Natural killer cell treated with Interleukin-12 subunit alpha and Interleukin-12 subunit beta and Interleukin-15 and Interleukin-18, amount 100 ng/mL, for 72 hours (primary cell): ENCODE results near the gene CALML5. TPM values are rescaled to one million over a fixed set of nuclear protein-coding genes. Genes with fewer than 3 reads are reported as not detected.

ENCODE experiments used
- ATAC-seq, 2 donors: fragments of 150-1000 bp; cut with Tn5 transposase in 1 of 2; sonication (Bioruptor Pico), chemical (Tn5 transposase) in 1 of 2; 2 replicates each; pipeline ENCODE4 v1.10.0; 2021
- DNase-seq: peaks from one replicate; pipeline ENCODE4 v3.0.0; 2022; ENCODE audit warnings: low spot score
- H3K27ac Mint-ChIP-seq, 2 donors: 1 replicate in 1 of 2; 2 replicates in 1 of 2; pipeline ENCODE4 v1.8.0; 2022; ENCODE audit warnings: mixed read lengths in 2 of 2, mild to moderate bottlenecking in 1 of 2, moderate library complexity in 1 of 2
- H3K27me3 Mint-ChIP-seq, 2 donors: 1 replicate in 1 of 2; 2 replicates in 1 of 2; pipeline ENCODE4 v1.8.0; 2022; ENCODE audit warnings: mixed read lengths in 2 of 2
- H3K36me3 Mint-ChIP-seq: one replicate; pipeline ENCODE4 v1.8.0; 2022; ENCODE audit warnings: mixed read lengths
- H3K4me1 Mint-ChIP-seq, 2 donors: 1 replicate in 1 of 2; 2 replicates in 1 of 2; pipeline ENCODE4 v1.8.0; 2022; ENCODE audit warnings: low read depth in 2 of 2, mixed read lengths in 2 of 2, mild to moderate bottlenecking in 1 of 2
- H3K4me3 Mint-ChIP-seq: one replicate; pipeline ENCODE4 v1.8.0; 2022; ENCODE audit warnings: mixed read lengths
- H3K9me3 Mint-ChIP-seq: 2 replicates; pipeline ENCODE4 v1.8.0; 2022; ENCODE audit warnings: mixed read lengths
- total RNA-seq, 2 donors: library from RNA; stranded (reverse); gene quantifications; one replicate each; pipeline ENCODE4 v1.2.3, GENCODE V29; 2022

The CALML5 gene
- total RNA-seq, 2 donors from 2014 or later, result not detected

- DNase-seq (no peak), ATAC-seq (no peak)
- Mint-ChIP-seq H3K4me1 (no peaks in the 10 kb centered on the region), H3K9me3 (no peaks in the 10 kb centered on the region), H3K36me3 (no peaks in the 10 kb centered on the region), H3K27ac (no peak overlapping the region), H3K4me3 (no peak overlapping the region), H3K27me3 (peaks cover 10 to 27% of the 10 kb centered on the region in 2 donors)
These were observed 16.8 kb upstream of the CALML5 start for GRCh38 chr10:5515948-5516761.

GRCh38 chr10:5514226-5514850 lies 15.0 kb upstream of the CALML5 start:
- H3K9me3 Mint-ChIP-seq, result no peaks in the 10 kb centered on the region
- H3K4me1 Mint-ChIP-seq, result no peaks in the 10 kb centered on the region
- no peak for DNase-seq
- H3K4me3 Mint-ChIP-seq, result no peak overlapping the region
- no peak for ATAC-seq
- peaks cover 10 to 27% of the 10 kb centered on the region in 2 donors for H3K27me3 Mint-ChIP-seq
- H3K27ac Mint-ChIP-seq, result no peak overlapping the region
- no peaks in the 10 kb centered on the region for H3K36me3 Mint-ChIP-seq

- Mint-ChIP-seq H3K27ac (no peak overlapping the region), H3K36me3 (no peaks in the 10 kb centered on the region), H3K9me3 (no peaks in the 10 kb centered on the region), H3K4me1 (no peaks in the 10 kb centered on the region), H3K4me3 (no peak overlapping the region), H3K27me3 (peaks cover 10 to 34% of the 10 kb centered on the region in 2 donors)
- ATAC-seq (no peak), DNase-seq (no peak)
These were observed 13.7 kb upstream of the CALML5 start for GRCh38 chr10:5512881-5513612.

GRCh38 chr10:5512331-5512730 lies 13.0 kb upstream of the CALML5 start:
- Mint-ChIP-seq H3K36me3 (no peaks in the 10 kb centered on the region), H3K27me3 (peaks cover 10 to 34% of the 10 kb centered on the region in 2 donors), H3K27ac (peak overlapping the region in 1 of 2 donors; percentile 23), H3K4me3 (no peak overlapping the region), H3K9me3 (no peaks in the 10 kb centered on the region), H3K4me1 (no peaks in the 10 kb centered on the region)
- DNase-seq (no peak), ATAC-seq (no peak)

GRCh38 chr10:5511885-5512280 lies 12.5 kb upstream of the CALML5 start:
- H3K9me3 Mint-ChIP-seq, result no peaks in the 10 kb centered on the region
- peak overlapping the region in 1 of 2 donors; percentile 23 for H3K27ac Mint-ChIP-seq
- DNase-seq, result no peak
- no peaks in the 10 kb centered on the region for H3K4me1 Mint-ChIP-seq
- no peak for ATAC-seq
- peaks cover 10 to 31% of the 10 kb centered on the region in 2 donors for H3K27me3 Mint-ChIP-seq
- H3K36me3 Mint-ChIP-seq, result no peaks in the 10 kb centered on the region
- no peak overlapping the region for H3K4me3 Mint-ChIP-seq

GRCh38 chr10:5511231-5511884 lies 12.0 kb upstream of the CALML5 start:
- H3K9me3 Mint-ChIP-seq, result no peaks in the 10 kb centered on the region
- no peak for ATAC-seq
- H3K4me1 Mint-ChIP-seq, result no peaks in the 10 kb centered on the region

GRCh38 chr10:5510281-5511072 lies 11.1 kb upstream of the CALML5 start:
- ATAC-seq, result no peak
- no peak for DNase-seq
- H3K9me3 Mint-ChIP-seq, result no peaks in the 10 kb centered on the region
- H3K27ac Mint-ChIP-seq, result no peak overlapping the region
- H3K27me3 Mint-ChIP-seq, result peaks cover 10 to 23% of the 10 kb centered on the region in 2 donors
- H3K36me3 Mint-ChIP-seq, result no peaks in the 10 kb centered on the region
- H3K4me1 Mint-ChIP-seq, result no peaks in the 10 kb centered on the region
- no peak overlapping the region for H3K4me3 Mint-ChIP-seq

More at GRCh38 chr10:5511231-5511884, 12.0 kb upstream of the CALML5 start:
- DNase-seq, result no peak
- Mint-ChIP-seq H3K36me3 (no peaks in the 10 kb centered on the region), H3K4me3 (no peak overlapping the region), H3K27ac (no peak overlapping the region), H3K27me3 (peaks cover 10 to 26% of the 10 kb centered on the region in 2 donors)

- DNase-seq (no peak), ATAC-seq (no peak)
These were observed 10.3 kb upstream of the CALML5 start for GRCh38 chr10:5509691-5510090.

GRCh38 chr10:5509236-5509635 lies 9.9 kb upstream of the CALML5 start:
- Mint-ChIP-seq H3K36me3 (no peaks in the 10 kb centered on the region), H3K9me3 (no peaks in the 10 kb centered on the region)
- no peak for ATAC-seq

More at GRCh38 chr10:5509691-5510090, 10.3 kb upstream of the CALML5 start:
- peaks cover 12 to 25% of the 10 kb centered on the region in 2 donors for H3K27me3 Mint-ChIP-seq
- H3K9me3 Mint-ChIP-seq, result no peaks in the 10 kb centered on the region
- no peak overlapping the region for H3K27ac Mint-ChIP-seq
- H3K4me1 Mint-ChIP-seq, result no peaks in the 10 kb centered on the region
- no peak overlapping the region for H3K4me3 Mint-ChIP-seq
- H3K36me3 Mint-ChIP-seq, result no peaks in the 10 kb centered on the region

GRCh38 chr10:5508786-5509185 lies 9.4 kb upstream of the CALML5 start:
- H3K27ac Mint-ChIP-seq, result no peak overlapping the region
- DNase-seq (no peak), ATAC-seq (no peak)
- H3K9me3 Mint-ChIP-seq, result no peaks in the 10 kb centered on the region
- no peaks in the 10 kb centered on the region for H3K36me3 Mint-ChIP-seq
- H3K27me3 Mint-ChIP-seq, result peaks cover 12 to 25% of the 10 kb centered on the region in 2 donors
- no peaks in the 10 kb centered on the region for H3K4me1 Mint-ChIP-seq
- no peak overlapping the region for H3K4me3 Mint-ChIP-seq

More at GRCh38 chr10:5509236-5509635, 9.9 kb upstream of the CALML5 start:
- Mint-ChIP-seq H3K27ac (no peak overlapping the region), H3K4me3 (no peak overlapping the region), H3K4me1 (no peaks in the 10 kb centered on the region), H3K27me3 (peaks cover 12 to 25% of the 10 kb centered on the region in 2 donors)
- no peak for DNase-seq

GRCh38 chr10:5508161-5508604 lies 8.8 kb upstream of the CALML5 start:
- Mint-ChIP-seq H3K36me3 (no peaks in the 10 kb centered on the region), H3K4me1 (no peaks in the 10 kb centered on the region), H3K27ac (no peak overlapping the region)

GRCh38 chr10:5507649-5508131 lies 8.3 kb upstream of the CALML5 start:
- Mint-ChIP-seq H3K36me3 (no peaks in the 10 kb centered on the region), H3K4me1 (no peaks in the 10 kb centered on the region), H3K27ac (no peak overlapping the region), H3K4me3 (no peak overlapping the region), H3K9me3 (no peaks in the 10 kb centered on the region), H3K27me3 (peaks cover 12 to 28% of the 10 kb centered on the region in 2 donors)
- DNase-seq (peak; percentile 53), ATAC-seq (no peak)

More at GRCh38 chr10:5508161-5508604, 8.8 kb upstream of the CALML5 start:
- Mint-ChIP-seq H3K9me3 (no peaks in the 10 kb centered on the region), H3K27me3 (peaks cover 11 to 28% of the 10 kb centered on the region in 2 donors), H3K4me3 (no peak overlapping the region)
- ATAC-seq (no peak), DNase-seq (no peak)
